GM19043 (cell line): ENCODE measurements around the gene DUSP15.

Source experiments
- ATAC-seq: cut with Tn5 transposase; IDR thresholded peaks from one replicate; pipeline ENCODE4 v1.9.1; 2021; ENCODE audit warnings: low read depth; ENCODE audit not compliant: unreplicated experiment

Gene DUSP15

DNA sequence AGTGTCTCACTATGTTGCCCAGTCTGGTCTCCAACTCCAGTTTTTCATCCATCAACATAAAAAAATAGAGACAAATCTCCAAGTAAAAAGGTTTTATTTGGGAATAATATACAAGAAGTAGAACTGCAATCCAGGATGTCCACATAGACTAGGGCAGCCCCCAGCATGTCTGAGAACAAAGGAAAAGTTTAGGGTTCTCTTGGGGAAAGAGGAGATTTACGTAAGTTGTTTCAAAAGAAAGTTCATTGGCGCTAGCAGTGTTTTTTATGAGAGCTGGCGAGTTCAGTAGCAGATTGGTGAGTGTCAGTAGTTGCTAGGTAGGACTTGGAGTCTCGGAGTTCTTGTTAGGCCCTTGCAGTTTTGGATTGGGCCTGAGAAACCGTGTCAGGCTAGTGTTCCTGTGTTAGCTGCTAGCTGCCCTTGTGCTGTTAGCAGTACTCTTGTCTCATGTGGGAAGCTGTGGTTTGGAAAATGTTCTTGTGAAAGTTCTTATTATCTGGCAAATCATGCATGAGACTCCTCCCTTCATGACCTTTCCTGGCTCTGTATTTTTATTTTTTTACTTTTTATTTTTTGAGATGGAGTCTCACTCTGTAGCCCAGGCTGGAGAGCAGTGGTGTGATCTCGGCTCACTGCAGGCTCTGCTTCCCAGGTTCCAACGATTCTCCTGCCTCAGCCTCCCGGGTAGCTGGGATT, 24.8 kb upstream of the DUSP15 start:
- ATAC-seq, result peak; percentile 89

DNA sequence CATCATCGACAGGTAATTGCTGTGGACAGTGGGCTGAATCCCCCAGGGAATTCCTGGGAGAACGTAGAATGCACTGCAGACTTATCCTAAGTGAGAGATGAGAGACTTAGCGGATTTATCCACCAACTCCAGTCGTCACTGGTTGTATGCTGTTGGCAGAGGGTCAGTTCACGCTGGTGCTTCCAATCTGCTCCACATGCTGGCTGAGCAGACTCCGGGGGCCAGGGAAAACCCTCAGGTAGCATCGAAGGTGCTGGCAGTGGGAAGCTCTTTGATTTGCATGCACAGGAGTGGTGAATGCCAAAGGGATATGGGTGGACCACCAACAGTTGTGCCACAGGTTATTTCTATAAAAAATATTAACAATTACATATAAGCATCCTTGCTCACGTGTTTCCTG, 20.3 kb upstream of the DUSP15 start:
- no peak for ATAC-seq

DNA sequence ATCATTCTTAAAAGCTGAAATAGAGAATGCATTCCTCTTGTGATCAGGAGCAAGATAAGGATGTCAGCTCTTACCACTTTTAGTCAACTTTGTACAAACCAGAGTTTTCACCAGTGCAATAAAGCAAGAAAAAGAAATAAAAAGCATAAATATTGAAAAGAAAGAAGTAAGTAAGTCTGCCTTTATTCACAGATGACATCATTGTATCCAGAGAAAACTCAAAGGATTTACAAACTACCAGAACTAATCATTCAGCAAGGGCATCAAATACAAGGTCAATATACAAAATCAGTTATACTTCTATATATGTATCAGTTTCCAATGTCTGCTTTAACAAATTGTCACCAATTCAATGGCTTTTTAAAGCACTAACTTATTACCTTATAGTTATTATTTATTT, 13.5 kb upstream of the DUSP15 start:
- no peak for ATAC-seq

DNA sequence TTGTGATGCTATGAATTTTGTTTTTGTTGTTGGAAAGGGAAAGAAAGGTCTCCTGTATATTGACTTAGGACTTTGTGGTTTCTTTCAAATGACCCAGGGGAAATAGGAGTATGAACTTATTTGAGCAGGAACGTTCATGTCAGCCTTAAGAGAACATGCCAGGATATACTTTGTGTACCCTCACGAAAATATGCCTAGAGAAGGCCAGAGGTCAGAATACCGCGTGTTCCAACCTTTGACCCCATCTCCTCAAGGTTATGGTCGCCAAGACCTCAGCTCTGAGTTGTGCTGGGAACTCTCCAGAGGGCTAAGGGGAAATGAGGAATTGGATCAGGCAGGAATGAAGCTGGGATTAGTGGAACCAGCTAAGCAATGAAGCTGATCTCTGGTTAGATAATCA, 11.6 kb upstream of the DUSP15 start:
- ATAC-seq, result no peak

DNA sequence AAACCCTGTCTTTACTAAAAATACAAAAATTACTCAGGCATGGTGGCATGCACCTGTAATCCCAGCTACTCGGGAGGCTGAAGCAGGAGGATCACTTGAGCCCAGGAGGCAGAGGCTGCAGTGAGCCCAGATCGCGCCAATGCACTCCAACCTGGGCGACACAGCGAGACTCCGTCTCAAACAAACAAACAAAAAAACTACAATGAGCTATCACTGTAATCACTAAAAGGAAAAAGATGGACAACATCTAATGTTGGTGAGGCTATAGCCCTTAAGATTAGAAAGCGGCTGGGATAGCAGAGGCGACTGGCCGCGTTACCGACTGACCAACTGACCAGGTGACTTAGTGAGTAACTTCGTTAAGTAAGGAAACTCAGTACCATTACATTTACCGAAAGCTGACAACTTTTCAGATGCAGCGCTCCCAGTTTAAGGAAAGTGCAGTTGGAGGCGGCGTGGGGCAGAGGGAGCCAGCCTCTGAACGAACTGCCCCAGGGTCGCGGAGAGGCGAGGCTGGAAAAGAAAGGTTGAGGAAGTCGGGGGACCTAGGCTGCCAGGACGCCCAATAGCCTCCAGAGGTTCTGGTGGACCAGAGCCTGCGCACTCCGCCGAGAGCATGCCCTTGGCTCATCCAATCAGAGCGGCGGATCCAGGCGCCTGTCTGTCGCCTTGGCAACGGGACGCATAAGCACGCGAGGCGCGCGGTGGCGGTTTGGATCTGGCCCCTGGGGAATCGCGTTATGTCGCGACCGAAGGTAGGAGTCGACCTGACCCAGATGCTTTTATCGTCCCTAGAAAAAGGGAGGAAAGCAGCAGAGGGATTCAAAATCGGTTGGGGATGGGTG, 9.0 kb upstream of the DUSP15 start:
- peak; percentile 62 for ATAC-seq

DNA sequence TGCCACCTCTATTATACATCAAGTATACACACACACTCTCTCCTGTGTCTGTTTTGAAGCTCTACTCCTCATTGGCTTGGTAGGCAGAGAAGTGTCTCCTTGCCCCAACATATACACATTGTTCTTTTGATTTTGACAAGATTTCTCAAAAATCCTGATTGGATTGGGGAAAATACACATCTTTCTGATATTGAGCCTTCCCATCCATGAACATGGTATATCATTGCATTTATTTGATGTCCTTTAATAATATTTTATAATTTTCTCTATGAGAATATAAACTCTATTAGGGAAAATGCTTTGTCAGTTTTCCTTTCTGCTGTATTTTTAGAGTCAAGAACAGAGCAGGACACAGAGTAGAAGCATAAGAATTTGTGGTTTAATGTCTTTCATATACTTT, 7.4 kb upstream of the DUSP15 start:
- no peak for ATAC-seq

DNA sequence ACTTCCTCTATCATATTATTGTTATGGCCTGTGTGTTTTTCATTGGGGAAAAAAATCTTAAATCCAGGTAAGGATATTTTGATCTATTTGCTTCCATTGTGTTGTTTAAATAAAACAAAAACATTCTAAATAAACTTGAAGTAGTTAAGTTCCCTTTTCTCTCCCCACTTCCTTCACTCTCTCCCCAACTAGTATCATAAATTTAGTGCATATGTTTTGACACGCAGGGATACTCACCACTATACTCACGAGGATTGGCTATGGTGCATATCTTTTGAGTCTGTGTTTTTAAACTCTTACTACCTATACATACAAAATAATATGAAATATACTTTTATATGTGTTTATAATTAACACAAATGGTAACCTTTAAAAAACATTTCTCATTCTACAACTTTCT, 5.3 kb upstream of the DUSP15 start:
- ATAC-seq, result no peak

DNA sequence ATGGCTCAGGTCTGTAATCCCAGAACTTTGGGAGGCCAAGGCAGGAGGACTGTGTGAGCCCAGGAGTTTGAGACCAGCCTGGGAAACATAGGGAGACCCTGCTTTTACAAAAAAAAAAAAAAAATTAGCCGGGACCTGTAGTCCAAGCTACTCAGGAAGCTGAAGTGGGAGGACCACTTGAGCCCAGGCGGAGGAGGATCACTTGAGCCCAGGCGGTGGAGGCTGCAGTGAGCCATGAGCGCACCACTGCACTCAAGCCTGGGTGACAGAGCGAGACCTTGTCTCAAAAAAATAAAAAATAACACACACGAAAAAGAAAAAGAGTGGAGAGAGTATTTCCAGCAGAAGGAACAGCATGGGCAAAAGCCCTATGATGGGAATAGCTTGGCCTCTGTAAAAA, 2.1 kb upstream of the DUSP15 start:
- no peak for ATAC-seq

DNA sequence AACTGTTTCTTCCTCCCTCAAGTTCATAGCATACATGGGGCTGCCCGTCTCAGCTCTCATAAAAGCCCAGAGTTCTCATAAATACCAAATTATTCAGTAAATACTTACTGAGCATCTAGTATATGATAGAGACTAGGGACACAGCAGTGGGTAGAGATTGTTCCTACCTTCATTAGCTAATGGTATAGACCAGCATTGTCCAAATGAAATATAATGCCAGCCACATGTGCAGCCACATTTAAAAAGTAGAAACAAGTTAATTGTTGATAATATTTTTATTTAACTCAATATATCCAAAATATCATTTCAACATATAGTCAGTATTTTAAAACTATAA, 1.3 kb upstream of the DUSP15 start:
- ATAC-seq, result no peak

DNA sequence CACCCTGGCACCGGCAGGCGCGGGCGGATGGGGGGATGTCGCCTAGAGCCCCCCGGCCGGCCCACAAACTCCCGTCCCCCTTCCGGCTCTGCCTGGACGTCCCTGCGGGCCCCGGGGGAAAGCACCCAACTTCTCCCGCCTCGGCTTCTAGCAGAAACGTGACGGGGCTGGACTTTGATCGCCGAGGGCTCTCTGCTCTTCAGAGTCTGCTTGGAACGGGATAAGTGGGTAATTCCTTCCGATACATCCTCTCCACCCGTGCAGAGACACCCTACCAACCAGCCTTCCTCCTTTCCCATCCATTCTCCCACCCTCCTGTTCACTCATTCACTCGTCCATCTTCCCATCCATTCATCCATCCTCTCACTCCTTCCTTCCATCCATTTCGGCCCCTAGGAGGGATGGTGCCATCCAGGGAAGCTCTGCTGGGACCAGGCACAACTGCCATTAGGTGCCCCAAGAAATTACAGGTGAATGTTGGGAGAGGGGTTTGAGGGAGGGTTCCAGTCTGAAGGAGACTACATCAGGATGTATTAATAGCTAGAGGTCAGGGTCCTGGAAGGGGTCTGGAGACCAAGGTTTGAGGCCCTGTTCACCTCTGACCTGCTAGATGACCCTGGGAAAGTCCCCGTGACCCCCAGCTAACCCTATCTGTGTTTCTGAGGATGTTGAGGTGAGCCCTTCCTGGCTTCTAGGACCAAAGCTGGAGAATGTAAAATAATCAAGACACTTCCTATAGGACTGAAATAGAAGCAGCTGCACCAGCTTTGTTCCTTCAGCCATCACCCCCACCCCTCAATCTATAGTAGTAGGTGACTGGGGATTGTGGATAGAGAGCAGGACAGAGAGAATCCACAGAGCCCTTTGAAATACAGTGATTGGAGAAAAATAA, 645 bp upstream of the DUSP15 start:
- ATAC-seq, result no peak

DNA sequence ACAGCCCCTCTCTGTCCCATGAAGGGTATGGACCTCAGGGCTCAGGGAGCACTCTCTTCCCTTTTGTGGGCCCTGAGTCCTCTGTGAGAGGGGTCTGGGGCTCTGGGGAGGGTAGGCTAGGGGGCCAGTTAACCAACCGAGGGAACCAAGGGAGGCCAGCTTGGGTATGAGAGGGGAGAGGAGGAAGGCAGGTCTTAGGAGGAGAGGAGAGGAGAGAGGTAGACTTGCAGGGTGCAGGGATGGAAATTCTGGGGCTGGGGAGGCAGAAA, 720 bp downstream of the DUSP15 start:
- ATAC-seq, result no peak

DNA sequence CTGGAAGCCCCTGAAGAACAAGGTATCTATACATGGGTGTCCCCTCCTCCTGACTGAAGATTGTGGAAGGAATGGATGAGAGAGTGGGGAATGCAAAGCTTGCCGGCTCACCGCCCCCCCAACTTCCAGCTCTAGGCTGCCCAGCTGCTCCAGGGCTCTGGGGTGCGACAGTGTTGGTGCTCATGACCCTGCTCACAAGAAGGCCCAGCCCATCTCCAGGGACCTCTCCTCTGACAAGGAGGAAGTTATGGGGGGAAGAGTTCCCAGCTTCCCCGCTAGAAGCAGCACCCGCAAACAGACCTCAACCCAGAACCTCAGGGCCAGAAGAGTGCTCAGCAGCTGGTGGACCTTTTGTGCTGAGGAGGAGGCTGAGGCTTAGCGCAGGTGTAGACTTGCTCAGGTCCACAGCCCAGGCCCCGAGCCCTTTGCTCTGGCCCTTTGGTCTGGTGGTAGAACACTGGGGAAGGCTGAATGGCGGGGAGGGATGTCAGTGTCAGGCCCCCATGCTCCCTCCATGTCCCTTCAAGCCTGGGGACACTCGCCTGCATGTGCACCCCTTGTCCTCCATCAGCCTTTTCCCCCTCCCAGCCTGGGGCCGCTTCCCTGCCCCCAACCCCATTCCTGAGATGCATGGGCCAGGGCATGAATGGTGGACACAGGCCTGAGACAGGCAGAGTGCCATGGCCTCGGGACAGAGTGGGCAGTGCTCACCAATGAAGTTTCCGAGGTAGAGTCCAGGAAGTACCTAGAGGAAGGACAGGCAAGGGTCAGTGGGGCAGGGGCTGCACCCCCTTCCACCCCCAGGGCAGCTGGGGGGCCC, 1.3 kb downstream of the DUSP15 start:
- no peak for ATAC-seq

DNA sequence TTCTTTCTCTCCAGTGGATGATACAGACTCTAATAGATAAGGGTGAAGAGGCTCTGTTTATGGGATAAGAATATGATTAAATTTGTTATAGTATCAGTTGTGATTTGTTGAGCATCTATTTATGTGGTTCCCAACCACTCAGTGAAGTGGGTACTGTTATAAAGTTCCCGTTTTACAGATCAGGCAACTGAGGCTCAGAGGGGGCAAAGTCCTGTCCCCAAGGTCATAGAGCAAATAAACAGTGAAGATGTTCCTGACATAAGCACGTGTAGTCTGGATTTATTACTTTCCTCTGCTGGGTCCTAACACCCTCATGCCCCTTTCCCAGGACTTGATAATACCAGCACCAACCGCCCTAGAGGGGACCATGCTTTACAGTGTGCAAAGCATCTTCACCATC, 4.1 kb downstream of the DUSP15 start:
- no peak for ATAC-seq

DNA sequence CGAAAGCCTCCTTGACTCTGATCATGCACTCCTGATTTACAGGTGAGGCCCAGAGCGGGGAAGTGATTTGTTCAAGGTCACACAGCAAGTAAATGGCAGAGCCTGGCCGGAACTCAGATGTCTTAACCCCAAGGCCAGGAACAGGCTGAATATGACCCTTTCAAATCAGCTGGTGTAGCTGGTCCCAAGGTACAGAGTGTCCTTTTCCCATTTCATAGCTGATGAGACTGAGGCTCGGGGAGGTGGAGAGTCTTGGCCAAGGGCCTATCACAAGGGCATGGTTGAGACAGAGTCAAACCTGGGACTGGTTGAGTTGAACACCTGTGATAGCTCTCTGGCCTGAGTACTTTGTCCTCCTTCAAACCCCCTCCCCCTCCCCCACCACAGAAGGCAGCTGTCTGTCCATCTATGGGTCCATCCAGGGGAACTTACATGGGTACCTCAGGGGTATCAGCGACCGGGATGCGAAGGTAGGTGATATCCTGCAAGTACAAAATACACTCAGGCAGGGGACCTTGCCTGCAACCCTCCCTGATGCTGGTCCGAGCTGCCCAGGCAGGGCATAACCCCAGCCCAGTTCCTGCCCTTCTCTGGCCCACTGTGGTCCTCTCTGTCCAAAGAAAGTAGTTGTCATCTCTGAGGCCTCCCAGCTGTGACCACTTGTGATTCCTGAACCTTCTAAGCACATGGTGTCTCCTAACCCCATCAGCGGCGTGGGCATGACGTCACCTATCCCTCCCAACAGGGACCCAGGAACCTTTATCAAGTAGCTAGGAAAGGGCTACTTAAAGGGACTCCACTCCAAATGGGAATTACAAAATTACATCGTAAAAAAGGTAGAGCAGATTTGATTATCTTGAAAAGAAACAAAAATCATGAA, 5.6 kb downstream of the DUSP15 start:
- ATAC-seq, result no peak

DNA sequence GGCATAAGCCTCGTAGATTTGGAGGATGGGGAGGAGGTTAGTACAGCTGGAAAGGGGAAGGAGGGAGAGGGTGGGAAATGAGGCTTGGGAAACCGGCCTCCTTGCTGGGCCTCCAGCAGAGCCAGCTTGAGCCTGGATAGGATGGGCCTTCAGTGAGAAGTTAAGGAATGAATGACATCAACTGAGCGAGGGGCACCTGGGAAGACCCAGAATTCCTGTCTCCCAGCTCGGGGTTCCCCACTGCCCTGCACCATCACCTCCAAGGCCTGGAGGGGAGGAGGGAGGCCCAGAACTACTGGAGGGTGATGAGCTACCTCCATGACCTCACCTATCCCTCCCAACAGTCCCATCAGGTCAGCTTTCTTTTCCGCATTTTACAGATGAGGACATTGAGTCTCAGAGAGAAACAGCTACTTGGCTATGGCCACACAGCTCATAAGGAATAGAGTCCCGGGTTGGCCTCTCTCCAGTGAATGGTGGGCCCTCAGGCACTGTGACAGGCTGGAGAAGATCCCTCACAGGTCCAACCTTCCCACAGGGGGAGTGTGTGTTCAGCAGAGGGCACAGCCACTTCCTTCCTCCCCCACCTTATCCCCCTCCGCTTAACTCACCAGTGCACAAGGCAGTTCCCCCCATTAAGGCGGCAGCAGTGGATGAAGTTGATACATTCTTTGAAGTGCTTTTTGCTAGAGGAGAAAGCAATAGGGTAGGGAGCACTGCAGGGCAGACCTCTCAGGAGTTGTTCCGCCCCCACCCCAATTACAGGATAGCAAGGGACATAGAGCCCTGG, 6.8 kb downstream of the DUSP15 start:
- no peak for ATAC-seq

DNA sequence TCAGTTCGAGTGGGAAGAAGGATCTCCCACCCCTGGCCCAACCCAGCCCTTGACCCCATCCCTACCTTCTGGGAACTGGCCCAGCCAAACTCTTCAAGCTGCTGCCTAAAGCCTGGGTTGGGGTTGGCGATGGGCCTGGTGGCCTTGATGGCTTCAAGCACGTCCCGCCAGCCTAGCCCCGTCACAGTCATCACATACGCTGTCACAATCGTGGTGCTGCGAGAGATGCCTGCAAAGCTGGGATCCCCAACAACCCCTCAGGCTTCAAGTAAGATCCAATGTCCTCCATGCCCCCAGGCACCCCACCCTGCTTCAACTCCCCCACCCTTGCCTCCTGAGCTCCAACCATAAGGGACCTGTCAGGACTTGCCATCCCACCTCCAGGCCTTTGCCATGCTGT, 7.8 kb downstream of the DUSP15 start:
- ATAC-seq, result no peak

DNA sequence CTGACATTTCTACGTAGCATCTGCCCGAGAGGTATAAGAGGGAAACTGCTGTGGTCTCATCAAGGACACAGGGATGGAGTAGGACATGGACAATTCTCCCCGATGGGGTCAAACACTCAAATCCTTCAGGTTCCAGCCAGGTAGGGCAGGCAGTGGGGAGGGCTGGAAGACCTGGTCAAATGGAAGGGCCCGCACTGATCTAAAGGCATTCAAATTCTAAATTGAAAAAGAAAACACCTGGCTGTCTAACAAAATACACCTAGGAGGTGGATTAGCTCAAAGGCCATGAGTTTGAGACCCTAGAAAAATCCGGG, 8.2 kb downstream of the DUSP15 start:
- ATAC-seq, result no peak

DNA sequence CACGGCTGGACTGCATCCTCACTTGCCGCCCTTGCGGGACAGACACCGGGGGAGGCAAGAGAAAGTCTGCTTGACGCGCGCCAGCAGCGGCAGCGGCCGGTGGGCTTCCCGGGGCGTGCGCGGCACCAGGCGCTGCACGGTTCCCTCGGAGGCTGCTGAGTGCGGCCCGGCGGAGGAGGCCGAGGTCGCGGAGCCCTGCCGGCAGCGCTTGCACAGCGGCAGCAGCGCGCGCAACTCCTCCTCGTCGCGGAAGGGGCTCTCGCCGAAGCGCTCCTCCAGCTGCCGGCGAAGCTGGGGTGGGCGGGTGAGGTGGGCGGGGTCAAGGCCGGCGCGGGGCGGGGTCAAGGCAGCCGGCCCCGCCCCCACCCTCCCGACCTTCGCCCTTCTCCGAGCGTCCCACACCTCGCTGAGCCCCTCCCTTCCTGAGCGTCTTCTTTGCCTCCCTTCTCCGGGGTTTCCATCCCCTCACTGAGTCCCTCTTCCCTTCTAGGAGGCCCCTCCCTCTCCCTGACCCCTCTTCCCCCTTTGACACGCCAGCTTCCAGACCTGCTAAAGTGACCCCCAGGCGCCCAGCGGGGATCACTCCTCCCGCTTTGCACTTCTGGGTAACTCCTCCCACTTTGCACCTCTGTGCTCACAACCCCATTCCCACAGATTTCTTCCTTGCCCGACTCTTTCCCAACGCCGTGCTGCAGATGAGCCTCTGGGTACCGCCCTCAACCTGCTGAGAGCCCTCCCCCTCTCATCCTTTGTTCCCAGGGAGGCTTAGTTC, 8.8 kb downstream of the DUSP15 start:
- no peak for ATAC-seq

DNA sequence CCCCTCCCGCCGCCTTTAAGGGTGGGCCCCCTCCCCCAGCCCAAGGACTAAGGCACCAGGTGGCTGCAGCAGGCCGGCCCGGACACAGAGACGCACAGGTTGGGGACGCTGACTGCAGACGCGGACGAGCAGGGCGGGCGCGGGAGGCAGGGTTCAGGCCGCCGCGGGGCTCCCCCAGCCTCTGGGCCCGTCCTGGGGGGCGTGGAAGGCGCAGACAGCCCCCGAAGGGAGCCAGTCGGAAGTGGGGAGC, 9.3 kb downstream of the DUSP15 start:
- ATAC-seq, result no peak
